Measurements from ENCODE around the gene NAIF1.

- TF ChIP-seq EZH2 (IDR thresholded peaks at IDR 0.05; ENCODE audit: low read depth, unreplicated experiment) (no peak), CTCF (conservative IDR thresholded peaks at IDR 0.05; ENCODE audit: low read depth in 2 of 2) (no peak), REST (IDR thresholded peaks at IDR 0.05; ENCODE audit: unreplicated experiment) (no peak), POLR2AphosphoS5 (IDR thresholded peaks at IDR 0.05; ENCODE audit: low read depth) (no peak), CREB1 (CRISPR knock-in tag; IDR thresholded peaks at IDR 0.05; ENCODE audit: low read depth) (no peak), STAT1 (IDR thresholded peaks at IDR 0.05; ENCODE audit: unreplicated experiment) (no peak), EZH2phosphoT487 (IDR thresholded peaks at IDR 0.05; ENCODE audit: unreplicated experiment) (no peak), JUNB (IDR thresholded peaks at IDR 0.05; ENCODE audit: unreplicated experiment) (no peak), ETS1 (IDR thresholded peaks at IDR 0.05) (no peak)
These were observed 48.3 kb upstream of the NAIF1 start for GRCh38 chr9:128115187-128116103.

All from GM23338 (cell line).